GM20000 (cell line): ENCODE results near the gene KCNG2.

ENCODE experiments used
- DNase-seq: peaks from one replicate; pipeline ENCODE4 v3.0.0; 2012; ENCODE audit warnings: low spot score
- CTCF ChIP-seq: IDR thresholded peaks from 2 replicates; pipeline ENCODE4 v1.5.1; 2012; ENCODE audit warnings: mild to moderate bottlenecking, control low read depth; ENCODE audit errors: extremely low read depth, missing control alignments

Gene KCNG2

GRCh38 chr18:79770826-79771225, 26.9 kb upstream of the KCNG2 start:
- DNase-seq: no peak
- TF ChIP-seq CTCF: no peak

- DNase-seq: no peak
Measured at GRCh38 chr18:79771446-79772107, 26.2 kb upstream of the KCNG2 start.

GRCh38 chr18:79772108-79772864, 25.5 kb upstream of the KCNG2 start:
- no peak for DNase-seq
- no peak for TF ChIP-seq CTCF

More at GRCh38 chr18:79771446-79772107, 26.2 kb upstream of the KCNG2 start:
- no peak for TF ChIP-seq CTCF

GRCh38 chr18:79772865-79773696, 24.7 kb upstream of the KCNG2 start:
- no peak for DNase-seq
- no peak for TF ChIP-seq CTCF

GRCh38 chr18:79774111-79774510, 23.6 kb upstream of the KCNG2 start:
- TF ChIP-seq CTCF: no peak
- DNase-seq: no peak

- no peak for DNase-seq
- TF ChIP-seq CTCF: no peak
Measured at GRCh38 chr18:79775441-79776221, 22.1 kb upstream of the KCNG2 start.
